Ammon's horn (tissue), 1 donor: ENCODE results near the gene SPATA45.

Source experiments
- DNase-seq: peaks from one replicate; pipeline ENCODE4 v3.0.0-alpha.2; 2016; ENCODE audit warnings: low spot score

The SPATA45 gene

GRCh38 chr1:212828395-212828794 lies 19.1 kb downstream of the SPATA45 start:
- DNase-seq, result no peak

DNA sequence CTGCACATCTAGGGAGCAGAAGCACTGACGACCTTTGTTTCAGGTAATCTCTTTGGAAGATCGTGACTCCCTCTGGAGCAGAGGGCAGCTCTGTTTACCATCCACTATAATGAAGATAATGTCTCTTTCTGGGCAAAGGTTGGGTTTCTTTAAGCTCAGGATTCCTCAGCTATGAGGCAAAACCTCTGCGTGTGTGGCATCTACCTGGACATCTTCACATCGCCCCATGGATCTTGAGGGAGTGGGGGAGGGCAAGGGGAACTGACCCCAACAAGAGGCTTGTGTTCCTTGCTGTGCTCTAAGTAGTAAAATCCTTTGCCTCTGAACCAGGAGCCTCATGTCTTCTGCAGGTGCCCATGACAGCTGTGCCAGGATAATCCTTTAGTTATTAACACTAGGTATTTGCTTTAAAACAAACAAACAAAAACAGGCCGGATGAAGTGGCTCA lies 19.6 kb downstream of the SPATA45 start:
- no peak for DNase-seq

DNA sequence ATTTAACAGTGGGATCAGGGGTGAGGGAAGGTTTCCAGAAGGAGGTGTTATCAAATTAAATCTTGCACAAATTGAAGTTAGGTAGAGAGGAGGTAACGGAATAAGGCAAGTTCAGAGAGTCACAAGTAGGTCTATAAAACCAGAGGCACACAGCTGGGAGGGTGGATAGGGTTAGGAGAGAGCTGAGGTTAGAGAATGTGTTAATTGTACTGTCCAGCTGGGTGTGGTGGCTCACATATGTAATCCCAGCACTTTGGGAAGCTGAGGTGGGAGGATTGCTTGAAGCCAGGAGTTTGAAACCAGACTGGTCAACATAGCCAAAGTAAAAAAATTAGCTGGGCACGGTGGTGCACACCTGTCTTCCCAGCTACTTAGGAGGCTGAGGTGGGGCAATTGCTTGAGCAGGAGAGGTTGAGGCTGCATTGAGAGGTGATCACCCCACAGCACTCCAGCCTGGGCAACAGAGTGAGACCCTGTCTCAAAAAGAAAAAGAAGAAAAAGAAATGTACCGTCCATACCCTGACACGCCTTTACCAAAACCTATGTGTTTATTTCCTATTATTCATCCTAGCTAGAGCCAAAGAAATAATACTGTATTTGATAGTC lies 20.2 kb downstream of the SPATA45 start:
- DNase-seq, result no peak

GRCh38 chr1:212825798-212826452 lies 21.5 kb downstream of the SPATA45 start:
- no peak for DNase-seq

DNA sequence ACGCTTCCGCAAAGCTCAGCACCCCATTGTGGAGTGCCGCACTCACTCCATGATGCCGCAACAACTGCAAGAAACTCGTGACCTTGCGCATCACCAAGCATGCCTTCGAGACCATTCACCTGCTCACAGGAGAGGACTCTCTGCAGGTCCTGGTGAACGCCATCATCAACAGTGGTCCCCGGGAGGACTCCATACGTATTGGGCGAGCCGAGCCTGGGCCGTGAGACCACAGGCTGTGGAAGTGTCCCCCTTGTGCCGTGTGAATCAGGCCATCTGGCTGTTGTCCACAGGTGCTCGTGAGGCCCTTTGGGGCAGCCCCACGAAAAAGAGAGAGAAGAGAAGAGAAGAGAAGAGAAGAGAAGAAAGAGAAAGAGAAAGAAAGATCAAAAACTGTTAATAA lies 23.2 kb downstream of the SPATA45 start:
- DNase-seq, result no peak

- DNase-seq, result no peak
Observed at GRCh38 chr1:212822956-212823355, 24.5 kb downstream of the SPATA45 start.

- DNase-seq, result no peak
Observed at GRCh38 chr1:212820969-212821368, 26.5 kb downstream of the SPATA45 start.

- no peak for DNase-seq
Observed at GRCh38 chr1:212819726-212820125, 27.7 kb downstream of the SPATA45 start.

GRCh38 chr1:212816567-212817278 lies 30.7 kb downstream of the SPATA45 start:
- no peak for DNase-seq

- peak; percentile 29 for DNase-seq
Observed at GRCh38 chr1:212814537-212815334, 32.7 kb downstream of the SPATA45 start.

GRCh38 chr1:212805767-212806166 lies 41.7 kb downstream of the SPATA45 start:
- DNase-seq, result no peak

DNA sequence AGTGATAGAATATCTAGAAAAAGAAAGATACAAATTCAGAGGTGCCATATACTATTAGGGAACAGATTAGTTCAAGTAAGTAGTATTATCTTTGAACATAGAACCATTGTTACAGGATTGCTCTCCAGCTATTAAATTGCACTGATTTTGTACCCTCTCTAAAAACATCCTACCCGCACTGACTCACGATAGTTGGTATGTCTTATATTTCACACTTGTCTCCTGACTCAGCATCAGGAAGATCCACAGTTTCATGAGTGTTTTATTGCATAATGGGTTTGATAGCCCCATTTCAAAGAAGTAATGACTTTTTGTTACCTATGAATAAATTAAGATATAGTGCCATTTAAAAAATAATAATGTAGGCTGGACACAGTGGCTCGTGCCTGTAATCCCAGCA lies 49.8 kb downstream of the SPATA45 start:
- DNase-seq, result no peak

- DNase-seq, result peak; percentile 77
Observed at GRCh38 chr1:212794561-212795014, 52.9 kb downstream of the SPATA45 start.

DNA sequence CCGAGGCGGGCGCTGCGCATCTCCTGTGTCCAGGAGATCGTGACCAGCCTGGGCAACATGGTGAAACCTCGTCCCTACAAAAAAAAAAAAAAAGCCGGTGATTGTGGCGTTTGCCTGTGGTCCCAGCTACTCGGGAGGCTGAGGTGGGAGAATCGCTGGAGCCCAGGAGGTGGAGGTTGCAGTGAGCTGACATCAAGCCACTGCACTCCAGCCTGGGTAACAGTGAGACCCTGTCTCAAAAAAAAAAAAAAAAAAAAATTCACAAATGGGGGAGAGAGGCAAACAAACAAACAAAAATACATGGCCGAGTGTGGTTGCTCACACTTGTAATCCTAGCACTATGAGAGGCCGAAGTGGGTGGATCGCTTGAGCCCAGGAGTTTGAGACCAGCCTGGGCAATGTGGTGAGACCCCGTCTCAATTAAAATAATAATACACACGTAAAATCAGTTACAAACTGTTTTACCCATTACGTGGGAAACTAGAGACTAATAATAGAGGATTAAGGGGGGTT lies 55.0 kb downstream of the SPATA45 start:
- DNase-seq, result no peak

DNA sequence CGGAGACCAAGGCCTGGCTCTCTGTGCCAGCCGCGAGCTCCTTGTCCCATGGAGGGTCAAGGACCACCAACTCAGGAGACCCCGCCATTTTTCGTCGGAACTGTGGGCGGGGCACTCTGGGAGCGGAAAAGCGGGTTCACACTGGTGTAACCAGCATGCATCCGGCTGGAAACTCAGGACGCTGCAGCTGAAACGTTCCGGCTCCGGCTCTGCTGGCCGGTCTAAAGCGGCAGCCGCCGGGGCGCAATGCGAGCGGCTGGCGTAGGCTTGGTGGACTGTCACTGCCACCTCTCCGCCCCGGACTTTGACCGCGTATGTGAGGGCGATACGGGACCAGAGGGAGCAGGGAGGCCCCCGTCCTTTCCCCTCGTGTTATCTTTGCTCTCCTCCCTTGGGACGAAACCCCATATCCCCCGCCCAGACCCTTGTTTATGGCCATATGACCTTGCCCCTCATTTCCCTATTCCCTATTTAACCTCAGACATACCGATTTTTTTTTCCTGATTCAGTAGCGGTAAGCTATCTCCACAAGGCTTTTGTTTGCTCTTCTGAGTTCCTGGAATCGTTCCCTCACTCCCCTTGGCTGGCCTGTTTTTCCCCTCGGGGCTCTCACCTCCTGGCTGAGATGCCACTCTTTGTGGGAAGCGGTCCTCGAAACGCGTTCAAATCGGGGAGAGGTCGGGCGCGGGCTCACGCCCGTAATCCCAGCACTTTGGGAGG lies 55.6 kb downstream of the SPATA45 start, which contains the start of the genes NSL1 and TATDN3:
Gene NSL1, minus strand, starts transcription at position 102 of the 720 bp plus-strand sequence. Its CDS starts 14 bp downstream, at position 88.
Gene TATDN3, plus strand, starts transcription at position 219 of the 720 bp plus-strand sequence. Its CDS starts 28 bp downstream, at position 247.
- DNase-seq, result peak; percentile 89

DNA sequence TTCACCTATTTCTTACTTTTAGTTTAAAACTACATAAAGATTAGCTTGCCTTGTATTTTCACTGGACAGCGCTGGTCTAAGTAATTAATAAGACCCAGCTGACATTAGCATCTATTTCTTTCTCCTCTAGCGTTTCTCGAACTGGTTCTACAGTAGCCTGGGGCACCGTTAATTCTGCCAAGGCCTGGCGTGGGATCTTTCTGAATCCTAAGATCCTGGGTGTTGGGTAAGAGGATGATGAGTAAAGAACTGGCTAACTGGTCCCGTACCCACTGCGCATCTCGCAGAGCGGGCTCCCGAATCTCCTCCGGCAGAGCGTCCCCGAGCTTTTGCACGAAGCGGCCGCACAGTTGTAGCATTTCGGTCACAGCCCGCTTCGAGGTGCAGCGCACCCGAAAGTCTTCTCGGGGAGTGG lies 56.2 kb downstream of the SPATA45 start:
- DNase-seq, result no peak

DNA sequence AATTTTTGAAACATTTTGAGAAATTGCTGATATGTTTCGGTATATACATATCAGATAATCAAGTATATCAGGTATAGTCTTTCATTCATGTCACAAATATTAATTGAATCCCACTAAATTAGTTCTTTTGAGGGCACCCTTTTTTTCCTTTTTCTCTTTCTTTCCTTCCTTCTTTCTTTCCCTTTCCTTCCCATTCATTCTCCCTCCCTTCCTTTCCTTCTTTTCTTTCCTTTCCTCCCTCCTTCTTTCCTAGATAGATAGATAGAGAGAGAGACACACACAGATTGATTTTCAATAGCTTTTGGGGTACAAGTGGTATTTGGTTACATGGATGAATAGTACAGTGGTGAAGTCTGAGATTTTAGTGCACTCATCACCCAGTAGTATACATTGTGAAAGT lies 61.6 kb downstream of the SPATA45 start:
- no peak for DNase-seq

DNA sequence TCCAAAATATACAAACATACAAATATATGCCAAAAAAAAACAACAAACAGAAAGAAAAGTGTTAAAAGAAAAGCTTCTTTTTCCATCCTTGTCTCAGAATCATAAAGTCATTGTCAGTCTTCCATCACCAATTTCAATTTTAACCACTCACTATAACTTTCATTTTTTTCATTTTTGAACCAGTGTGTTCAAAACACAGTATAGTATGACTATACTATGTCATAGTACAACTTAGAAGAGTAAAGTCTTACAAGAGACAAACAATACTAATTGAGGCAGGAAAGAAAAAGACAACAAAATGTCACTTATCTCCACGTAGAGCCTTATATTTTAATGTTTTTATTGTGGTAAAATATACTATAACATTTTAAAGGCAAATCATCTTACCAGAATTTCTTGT lies 63.5 kb downstream of the SPATA45 start:
- no peak for DNase-seq

GRCh38 chr1:212782422-212783154 lies 64.9 kb downstream of the SPATA45 start:
- peak; percentile 22 for DNase-seq

DNA sequence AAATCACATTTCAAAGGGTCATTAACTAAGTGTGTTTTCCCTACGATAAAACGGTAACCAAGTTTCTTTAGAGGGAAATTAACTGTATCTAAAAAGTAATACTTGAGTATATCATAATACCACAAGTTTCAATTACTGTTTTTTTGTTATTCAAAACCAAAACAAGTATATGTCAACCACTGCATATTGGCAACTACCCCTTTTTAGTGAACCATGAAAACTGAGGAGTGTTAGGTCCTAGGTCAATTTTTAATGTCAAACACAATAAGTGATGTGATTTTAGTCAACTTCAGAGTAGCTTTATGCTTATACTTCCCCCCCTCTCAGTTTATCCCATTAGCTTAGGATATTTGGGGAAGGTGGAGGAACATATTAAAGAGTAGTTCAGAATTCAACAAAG lies 66.2 kb downstream of the SPATA45 start:
- DNase-seq, result no peak
